Measurements from ENCODE around the gene DAZL. TPM values are rescaled to one million over a fixed set of nuclear protein-coding genes. Genes with fewer than 3 reads are reported as not detected.

Gene DAZL
- polyA plus RNA-seq, 3 donors: not detected

DNA sequence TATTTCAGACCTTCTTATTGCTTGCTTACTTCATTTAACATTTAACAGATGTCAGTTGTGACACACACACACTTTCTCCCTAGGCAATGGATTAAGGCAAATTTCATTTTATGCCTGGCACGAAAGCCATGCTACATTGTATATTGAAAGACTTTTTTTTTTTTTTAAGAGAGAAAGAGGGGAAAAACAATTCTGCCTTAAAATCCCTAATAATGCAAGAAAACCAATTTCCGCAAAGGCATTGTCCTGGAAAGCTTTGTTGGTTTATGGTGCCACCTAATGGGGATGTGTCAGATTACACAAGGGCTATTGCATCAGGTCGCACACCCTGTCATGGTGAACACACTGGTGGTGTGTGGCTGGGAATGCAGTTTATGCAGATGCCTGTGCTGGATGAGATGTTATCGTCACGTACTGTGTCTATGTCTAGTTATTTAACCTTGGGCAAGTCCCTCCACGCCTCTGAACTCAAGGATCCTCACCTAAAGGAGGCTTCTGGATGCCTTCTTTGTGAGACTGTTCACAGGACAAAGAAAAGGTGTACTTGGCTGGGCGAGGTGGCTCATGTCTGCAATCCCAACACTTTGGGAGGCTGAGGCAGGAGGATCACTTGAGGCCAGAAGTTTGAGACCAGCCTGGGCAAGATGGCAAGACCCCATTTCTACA is 54.4 kb downstream of the DAZL start:
- Mint-ChIP-seq H3K27me3 (ENCODE audit: low read depth in 3 of 3) (no peaks in the 10 kb centered on the region), H3K9me3 (no peaks in the 10 kb centered on the region), H3K4me3 (no peak overlapping the region), H3K36me3 (no peaks in the 10 kb centered on the region), H3K4me1 (peaks cover 2% of the 10 kb centered on the region), H3K27ac (peak overlapping the region in 1 of 7 donors; percentile 61)
- Histone ChIP-seq H3K36me3 (replicated peaks in 1 of 2; ENCODE audit: control insufficient read depth in 1 of 2, insufficient read depth in 2 of 2, low read length in 2 of 2) (no peaks in the 10 kb centered on the region), H3K4me3 (replicated peaks in 1 of 3; ENCODE audit: low read depth in 2 of 3, low read length in 3 of 3) (no peak overlapping the region), H3K27me3 (ENCODE audit: control insufficient read depth in 2 of 2, insufficient read depth in 2 of 2, low read length in 2 of 2) (no peaks in the 10 kb centered on the region), H2AFZ (ENCODE audit: insufficient read depth, low read depth, low read length, poor library complexity, severe bottlenecking) (no peak overlapping the region), H4K20me1 (ENCODE audit: insufficient read depth, low read length) (no peaks in the 10 kb centered on the region), H3K4me2 (replicated peaks; ENCODE audit: extremely low read depth, low read length, poor library complexity, severe bottlenecking) (no peak overlapping the region), H3K27ac (ENCODE audit: low read depth in 1 of 2, low read length in 2 of 2) (no peak overlapping the region), H3K4me1 (ENCODE audit: control insufficient read depth in 1 of 2, insufficient read depth in 2 of 2, low read length in 2 of 2) (no peaks in the 10 kb centered on the region), H3K9me3 (replicated peaks in 1 of 2; ENCODE audit: control insufficient read depth in 1 of 2, insufficient read depth in 1 of 2, low read length in 2 of 2) (no peaks in the 10 kb centered on the region), H3K79me2 (ENCODE audit: insufficient read depth, low read length) (no peaks in the 10 kb centered on the region), H3K9ac (ENCODE audit: insufficient read depth, low read length, poor library complexity, severe bottlenecking) (no peak overlapping the region)
- intact Hi-C loops (cut with micrococcal nuclease): loop anchor here (2.0 to 5.0 kb wide), 3 partner anchors 258 to 284 kb away; partner anchors contain the start of gene OXNAD1 (in 2 of the 2)
- 0% methylated on average over 1 of the region's 7 CpGs for WGBS (ENCODE audit: insufficient coverage)
- TF ChIP-seq, protein P1, sequence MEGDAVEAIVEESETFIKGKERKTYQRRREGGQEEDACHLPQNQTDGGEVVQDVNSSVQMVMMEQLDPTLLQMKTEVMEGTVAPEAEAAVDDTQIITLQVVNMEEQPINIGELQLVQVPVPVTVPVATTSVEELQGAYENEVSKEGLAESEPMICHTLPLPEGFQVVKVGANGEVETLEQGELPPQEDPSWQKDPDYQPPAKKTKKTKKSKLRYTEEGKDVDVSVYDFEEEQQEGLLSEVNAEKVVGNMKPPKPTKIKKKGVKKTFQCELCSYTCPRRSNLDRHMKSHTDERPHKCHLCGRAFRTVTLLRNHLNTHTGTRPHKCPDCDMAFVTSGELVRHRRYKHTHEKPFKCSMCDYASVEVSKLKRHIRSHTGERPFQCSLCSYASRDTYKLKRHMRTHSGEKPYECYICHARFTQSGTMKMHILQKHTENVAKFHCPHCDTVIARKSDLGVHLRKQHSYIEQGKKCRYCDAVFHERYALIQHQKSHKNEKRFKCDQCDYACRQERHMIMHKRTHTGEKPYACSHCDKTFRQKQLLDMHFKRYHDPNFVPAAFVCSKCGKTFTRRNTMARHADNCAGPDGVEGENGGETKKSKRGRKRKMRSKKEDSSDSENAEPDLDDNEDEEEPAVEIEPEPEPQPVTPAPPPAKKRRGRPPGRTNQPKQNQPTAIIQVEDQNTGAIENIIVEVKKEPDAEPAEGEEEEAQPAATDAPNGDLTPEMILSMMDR (IDR thresholded peaks at IDR 0.05): peak; percentile 93
- peak; percentile 75 to 83 (median 81) for DNase-seq

- TF ChIP-seq, protein P1 (IDR thresholded peaks at IDR 0.05): no peak
- H3K4me1 ChIP-seq (ENCODE audit: control insufficient read depth in 1 of 2, insufficient read depth in 2 of 2, low read length in 2 of 2): no peaks in the 10 kb centered on the region
- no peak overlapping the region for H3K4me2 ChIP-seq (replicated peaks; ENCODE audit: extremely low read depth, low read length, poor library complexity, severe bottlenecking)
- no peak for DNase-seq
- Mint-ChIP-seq H3K4me1 (peaks cover 2% of the 10 kb centered on the region), H3K27ac (no peak overlapping the region), H3K9me3 (no peaks in the 10 kb centered on the region), H3K4me3 (no peak overlapping the region), H3K27me3 (ENCODE audit: low read depth in 3 of 3) (peaks cover 0 to 2% (median 0%) of the 10 kb centered on the region in 3 donors), H3K36me3 (no peaks in the 10 kb centered on the region)
- H3K79me2 ChIP-seq (ENCODE audit: insufficient read depth, low read length): no peaks in the 10 kb centered on the region
- H3K4me3 ChIP-seq (replicated peaks in 1 of 3; ENCODE audit: low read depth in 2 of 3, low read length in 3 of 3): no peak overlapping the region
- intact Hi-C loops (cut with micrococcal nuclease): loop anchor here (2.0 to 5.0 kb wide), 3 partner anchors 257 to 283 kb away; partner anchors contain the start of gene OXNAD1 (in 2 of the 2)
- no CpG with 5 or more reads among the region's 4 CpGs for WGBS (ENCODE audit: insufficient coverage)
- no peak overlapping the region for H2AFZ ChIP-seq (ENCODE audit: insufficient read depth, low read depth, low read length, poor library complexity, severe bottlenecking)
- H3K27ac ChIP-seq (ENCODE audit: low read depth in 1 of 2, low read length in 2 of 2): no peak overlapping the region
- H4K20me1 ChIP-seq (ENCODE audit: insufficient read depth, low read length): no peaks in the 10 kb centered on the region
- no peaks in the 10 kb centered on the region for H3K27me3 ChIP-seq (ENCODE audit: control insufficient read depth in 2 of 2, insufficient read depth in 2 of 2, low read length in 2 of 2)
- H3K9me3 ChIP-seq (replicated peaks in 1 of 2; ENCODE audit: control insufficient read depth in 1 of 2, insufficient read depth in 1 of 2, low read length in 2 of 2): no peaks in the 10 kb centered on the region
- H3K36me3 ChIP-seq (replicated peaks in 1 of 2; ENCODE audit: control insufficient read depth in 1 of 2, insufficient read depth in 2 of 2, low read length in 2 of 2): no peaks in the 10 kb centered on the region
- H3K9ac ChIP-seq (ENCODE audit: insufficient read depth, low read length, poor library complexity, severe bottlenecking): no peak overlapping the region
Observed at GRCh38 chr3:16550305-16550675, 54.9 kb downstream of the DAZL start.
